ENCODE measurements around the gene CELSR1.

The CELSR1 gene

GRCh38 chr22:46546466-46547178 is 9.2 kb upstream of the CELSR1 start:
- no peak overlapping the region for H3K27ac ChIP-seq
- TF ChIP-seq CTCF (IDR thresholded peaks at IDR 0.05), result no peak
- TF ChIP-seq ZFX (IDR thresholded peaks at IDR 0.05; ENCODE audit: borderline replicate concordance), result no peak

- H3K27ac ChIP-seq, result no peak overlapping the region
Observed at GRCh38 chr22:46545086-46545792, 7.8 kb upstream of the CELSR1 start.

GRCh38 chr22:46542011-46542985 is 4.9 kb upstream of the CELSR1 start:
- TF ChIP-seq ZFX (IDR thresholded peaks at IDR 0.05; ENCODE audit: borderline replicate concordance) (no peak), CTCF (IDR thresholded peaks at IDR 0.05) (peak; percentile 96)
- H3K27ac ChIP-seq, result no peak overlapping the region

More at GRCh38 chr22:46545086-46545792, 7.8 kb upstream of the CELSR1 start:
- TF ChIP-seq CTCF (IDR thresholded peaks at IDR 0.05), result no peak
- TF ChIP-seq ZFX (IDR thresholded peaks at IDR 0.05; ENCODE audit: borderline replicate concordance), result no peak

GRCh38 chr22:46541536-46541935 is 4.1 kb upstream of the CELSR1 start:
- no peak overlapping the region for H3K27ac ChIP-seq
- TF ChIP-seq CTCF (IDR thresholded peaks at IDR 0.05) (no peak), ZFX (IDR thresholded peaks at IDR 0.05; ENCODE audit: borderline replicate concordance) (no peak)

- TF ChIP-seq ZFX (IDR thresholded peaks at IDR 0.05; ENCODE audit: borderline replicate concordance) (no peak), CTCF (IDR thresholded peaks at IDR 0.05) (no peak)
- no peak overlapping the region for H3K27ac ChIP-seq
Observed at GRCh38 chr22:46540874-46541273, 3.5 kb upstream of the CELSR1 start.

GRCh38 chr22:46539169-46539568 is 1.7 kb upstream of the CELSR1 start:
- TF ChIP-seq CTCF (IDR thresholded peaks at IDR 0.05) (no peak), ZFX (IDR thresholded peaks at IDR 0.05; ENCODE audit: borderline replicate concordance) (no peak)
- H3K27ac ChIP-seq, result no peak overlapping the region

Measured in 22Rv1 (cell line).